Spleen (tissue), 11 donors: Measurements from ENCODE around the gene RABL2B. TPM values are rescaled to one million over a fixed set of nuclear protein-coding genes. Genes with fewer than 3 reads are reported as not detected.
A peak's percentile ranks its signal among the peaks of the same experiment; 100 is the strongest.

Experiments
- DNase-seq: peaks from one replicate; pipeline ENCODE4 v3.0.0-alpha.2; 2020
- H3K27ac ChIP-seq, 8 donors: fragments of 200-600 bp; sonication (generic) in 7 of 8; 1 replicate in 4 of 8; 2 replicates in 4 of 8; pipeline versions ENCODE4 v1.5.0 to v1.8.0; 2016 to 2021; ENCODE audit warnings: inconsistent platforms in 4 of 8, mild to moderate bottlenecking in 4 of 8, moderate library complexity in 1 of 8
- H3K27me3 ChIP-seq, 7 donors: fragments of 200-600 bp; sonication (generic) in 6 of 7; replicated peaks in 1 of 7; 1 replicate in 4 of 7; 2 replicates in 3 of 7; pipeline versions ENCODE4 v1.5.0 to v1.8.0; 2016 to 2021; ENCODE audit warnings: inconsistent platforms in 3 of 7, mild to moderate bottlenecking in 1 of 7
- H3K36me3 ChIP-seq, 6 donors: fragments of 200-600 bp; sonication (generic) in 5 of 6; 1 replicate in 4 of 6; 2 replicates in 2 of 6; pipeline versions ENCODE4 v1.5.0 to v1.8.0; 2016 to 2021; ENCODE audit warnings: inconsistent platforms in 2 of 6
- H3K4me1 ChIP-seq, 6 donors: fragments of 200-600 bp; sonication (generic) in 5 of 6; 1 replicate in 3 of 6; 2 replicates in 3 of 6; pipeline versions ENCODE4 v1.5.0 to v1.8.0; 2016 to 2021; ENCODE audit warnings: inconsistent platforms in 3 of 6
- H3K4me3 ChIP-seq, 8 donors: fragments of 200-600 bp; sonication (generic) in 7 of 8; 1 replicate in 4 of 8; 2 replicates in 4 of 8; pipeline versions ENCODE4 v1.5.0 to v1.8.0; 2016 to 2021; ENCODE audit warnings: inconsistent platforms in 4 of 8, mild to moderate bottlenecking in 4 of 8, moderate library complexity in 2 of 8
- H3K9me3 ChIP-seq, 8 donors: fragments of 200-600 bp; sonication (generic) in 7 of 8; 1 replicate in 4 of 8; 2 replicates in 4 of 8; pipeline versions ENCODE4 v1.5.0 to v1.8.0; 2016 to 2021; ENCODE audit warnings: inconsistent platforms in 4 of 8
- CTCF ChIP-seq, 11 experiments: fragments of 200-600 bp in 7 of 11; fragments of 450-650 bp in 4 of 11; sonication (generic) in 4 of 11; IDR thresholded peaks in 8 of 11; conservative IDR thresholded peaks in 3 of 11; 1 replicate in 7 of 11; 2 replicates in 4 of 11; pipeline versions ENCODE4 v1.4.0 to v1.8.0; 2016 to 2021; ENCODE audit warnings: antibody characterized with exemption in 11 of 11, inconsistent platforms in 4 of 11, mild to moderate bottlenecking in 1 of 11
- POLR2A ChIP-seq, 3 donors: fragments of 450-650 bp; IDR thresholded peaks; one replicate each; pipeline ENCODE4 v1.5.1; 2017; ENCODE audit warnings: antibody characterized with exemption in 3 of 3, mild to moderate bottlenecking in 1 of 3
- POLR2AphosphoS5 ChIP-seq, 3 donors: sonication (generic); formaldehyde crosslinking; IDR thresholded peaks; one replicate each; pipeline ENCODE4 v1.5.1; 2017; ENCODE audit warnings: antibody characterized with exemption in 3 of 3
- WGBS, 5 donors: extraction: QIAGEN DNeasy Blood & Tissue Kit in 3 of 5; methylation state at CpG; one replicate each; pipeline versions ENCODE4 v1.1.5 to v1.1.7; 2013 to 2018; 5-methylcytosine and 5-hydroxymethylcytosine counted together
- intact Hi-C: fragments of 100-400 bp; cut with DNase I; formaldehyde crosslinking; loops from one replicate; pipeline ENCODE4 v1.15.0; 2023; ENCODE audit warnings: low total_unique reads
- polyA plus RNA-seq, 3 donors: library from polyadenylated mRNA; stranded (reverse); fragments of 200-250 nt; gene quantifications; one replicate each; pipeline ENCODE4 v1.2.1, GENCODE V29; 2013
- total RNA-seq, 7 donors: library from RNA; depleted of rRNA in 3 of 7; stranded (reverse); fragments of >200 nt in 3 of 7; fragmentation: NEBNext Ultra II Directional in 4 of 7; extraction: Animal tissue kit (Norgen Biotek cat#: 25700) in 4 of 7; gene quantifications; one replicate each; pipeline versions ENCODE4 v1.1.0 to v1.2.1, GENCODE V29; 2016 to 2021
- donor health status: healthy with polysubstance abuse.
- donor health status: DM: no; HTN: no; CAD: no; lungs with moderate emphysema.
- donor health status: DM: no; HTN: no; CAD: no.
- donor health status: Bipolar disorder and iron deficiency.
- donor health status: healthy.
- donor health status: DM: no; HTN: no; CAD: no.
- donor health status: DM: yes; HTN: yes; CAD: no.

The RABL2B gene
- total and polyA plus RNA-seq, 10 donors: 14.5 to 46.9 (median 19.2) TPM

- Histone ChIP-seq H3K4me3 (no peak overlapping the region), H3K36me3 (peaks cover 0 to 85% (median 9%) of the 10 kb centered on the region in 6 donors), H3K27me3 (peaks cover 0 to 20% (median 0%) of the 10 kb centered on the region in 7 donors), H3K9me3 (no peaks in the 10 kb centered on the region), H3K27ac (peak overlapping the region in 4 of 8 donors; percentile 7 to 31 (median 18)), H3K4me1 (peaks cover 0 to 95% (median 71%) of the 10 kb centered on the region in 6 donors)
- no peak for TF ChIP-seq POLR2A (IDR thresholded peaks at IDR 0.05)
- TF ChIP-seq POLR2AphosphoS5 (IDR thresholded peaks at IDR 0.05): peak in 2 of 3 donors; percentile 34 to 39
- WGBS, 5 donors: 70 to 84% (median 80%) methylated on average over 21 to 23 of the region's 23 CpGs
- DNase-seq: peak; percentile 72
- intact Hi-C loops: no loop called here
Measured at GRCh38 chr22:50727678-50728522, 55.5 kb downstream of the RABL2B start.

DNA sequence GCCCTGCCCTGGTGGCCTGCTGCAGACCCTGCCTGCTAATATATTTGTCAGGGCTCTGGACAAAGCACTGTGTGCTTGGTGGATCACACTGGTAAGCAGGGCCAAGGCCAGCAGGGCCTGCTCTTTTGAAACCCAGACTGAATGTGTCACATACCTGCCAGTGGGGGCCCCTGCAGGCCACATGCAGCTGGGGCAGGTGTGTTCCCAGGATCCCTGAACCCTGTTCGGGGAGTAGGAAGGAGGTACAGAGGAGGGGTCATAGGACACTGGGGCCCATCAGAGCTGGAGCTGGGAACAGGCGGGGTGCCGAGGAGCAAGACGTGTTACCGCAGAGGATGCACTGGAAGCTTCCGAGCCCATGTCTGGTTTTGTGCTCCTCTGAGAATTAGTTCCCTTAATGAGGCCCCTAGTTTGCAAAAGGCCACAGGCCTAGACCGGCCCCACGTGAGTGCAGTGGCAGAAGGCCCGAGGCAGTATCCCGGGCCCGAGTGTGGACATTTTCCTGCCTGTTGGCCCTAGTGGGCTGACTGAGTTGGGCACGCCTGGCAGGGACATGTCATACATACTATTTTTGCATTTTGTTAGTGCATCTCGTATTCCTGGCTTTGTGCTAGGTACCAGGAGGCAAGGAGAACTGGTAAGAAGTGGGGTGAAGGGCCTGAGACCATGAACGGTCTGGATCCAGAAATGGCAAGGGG is 56.6 kb downstream of the RABL2B start:
- Histone ChIP-seq H3K9me3 (no peaks in the 10 kb centered on the region), H3K36me3 (peaks cover 0 to 89% (median 9%) of the 10 kb centered on the region in 6 donors), H3K27me3 (peaks cover 0 to 16% (median 0%) of the 10 kb centered on the region in 7 donors), H3K4me1 (peaks cover 0 to 99% (median 71%) of the 10 kb centered on the region in 6 donors), H3K27ac (peak overlapping the region in 3 of 8 donors; percentile 7 to 18 (median 9)), H3K4me3 (no peak overlapping the region)
- 69 to 90% (median 83%) methylated on average over 14 of the region's 14 CpGs for WGBS, 5 donors
- DNase-seq: peak; percentile 68
- TF ChIP-seq POLR2A (IDR thresholded peaks at IDR 0.05): no peak
- peak in 1 of 3 donors; percentile 23 for TF ChIP-seq POLR2AphosphoS5 (IDR thresholded peaks at IDR 0.05)
- intact Hi-C loops: no loop called here

DNA sequence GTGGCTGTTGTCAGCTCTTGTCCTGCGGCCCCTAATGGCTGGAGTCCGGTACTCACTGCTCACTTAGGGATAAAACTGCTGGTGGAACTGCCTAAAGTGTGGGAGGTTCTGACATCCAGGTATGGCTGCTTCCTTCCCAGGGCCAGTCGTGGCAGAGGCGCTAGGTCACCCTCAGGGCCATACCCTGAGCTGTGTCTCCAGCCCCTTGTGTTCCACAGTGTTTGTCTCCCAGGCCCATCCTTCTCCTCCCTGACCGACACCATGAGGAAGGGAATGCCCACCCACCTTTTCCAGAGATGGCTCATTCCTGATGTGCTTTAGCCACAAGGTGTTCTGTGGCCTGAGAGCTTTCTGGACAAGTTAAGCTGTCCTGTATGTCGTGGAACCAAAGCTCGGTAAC is 57.8 kb downstream of the RABL2B start:
- no peak overlapping the region for H3K4me3 ChIP-seq
- no peak for DNase-seq
- 84 to 92% (median 84%) methylated on average over 6 to 7 of the region's 7 CpGs for WGBS, 5 donors
- intact Hi-C loops: no loop called here
- no peak overlapping the region for H3K27ac ChIP-seq
- H3K27me3 ChIP-seq: peaks cover 0 to 14% (median 0%) of the 10 kb centered on the region in 7 donors
- peaks cover 0 to 99% (median 68%) of the 10 kb centered on the region in 6 donors for H3K4me1 ChIP-seq
- TF ChIP-seq POLR2A (IDR thresholded peaks at IDR 0.05) (no peak), POLR2AphosphoS5 (IDR thresholded peaks at IDR 0.05) (no peak), CTCF (IDR thresholded peaks at IDR 0.05 in 8 of 11, conservative IDR thresholded peaks at IDR 0.05 in 3 of 11) (no peak)
- no peaks in the 10 kb centered on the region for H3K9me3 ChIP-seq
- H3K36me3 ChIP-seq: peaks cover 0 to 91% (median 9%) of the 10 kb centered on the region in 6 donors

- no peak for DNase-seq
- Histone ChIP-seq H3K4me1 (peaks cover 0 to 94% (median 63%) of the 10 kb centered on the region in 6 donors), H3K27ac (peak overlapping the region in 2 of 8 donors; percentile 4 to 5), H3K9me3 (no peaks in the 10 kb centered on the region), H3K27me3 (peaks cover 0 to 10% (median 0%) of the 10 kb centered on the region in 7 donors), H3K36me3 (peaks cover 0 to 82% (median 9%) of the 10 kb centered on the region in 6 donors), H3K4me3 (no peak overlapping the region)
- WGBS, 5 donors: 68 to 84% (median 78%) methylated on average over 5 to 8 of the region's 8 CpGs
- peak; percentile 15 to 50 (median 20) for TF ChIP-seq POLR2AphosphoS5 (IDR thresholded peaks at IDR 0.05)
- TF ChIP-seq CTCF (IDR thresholded peaks at IDR 0.05 in 8 of 11, conservative IDR thresholded peaks at IDR 0.05 in 3 of 11): no peak
- intact Hi-C loops: no loop called here
Measured at GRCh38 chr22:50724616-50725015, 58.8 kb downstream of the RABL2B start.
